Measurements from ENCODE around the gene HERPUD2. TPM values are rescaled to one million over a fixed set of nuclear protein-coding genes. Genes with fewer than 3 reads are reported as not detected.
"Not testable (repeated sequence)": the region's sequence is repeated elsewhere in the genome, so short reads cannot be mapped to it uniquely, and the experiment has no call there.

HERPUD2 gene
- total and polyA plus RNA-seq, 2 donors (not counting 1 experiment from before 2014, with no cell fraction given): 58.8 to 62.2 TPM

- intact Hi-C loops (cut with micrococcal nuclease): loop anchor here (10.0 kb wide), 1 partner anchor 673 kb away; a partner anchor contains a TSS
- Histone ChIP-seq H3K27me3 (replicated peaks in 1 of 4; ENCODE audit: control extremely low read depth in 1 of 4, control insufficient read depth in 3 of 4, insufficient read depth in 4 of 4, low read length in 3 of 4) (no peaks in the 10 kb centered on the region), H3K9me3 (ENCODE audit: control extremely low read depth in 1 of 3, control insufficient read depth in 2 of 3, insufficient read depth in 1 of 3, low read length in 2 of 3) (no peaks in the 10 kb centered on the region), H3K79me2 (ENCODE audit: control insufficient read depth, insufficient read depth, low read length) (peaks cover 90% of the 10 kb centered on the region), H3K4me1 (ENCODE audit: control insufficient read depth in 2 of 2, insufficient read depth in 2 of 2, low read length in 2 of 2) (peaks cover 43 to 60% of the 10 kb centered on the region in 2 donors), H4K20me1 (ENCODE audit: control insufficient read depth, insufficient read depth, low read length, poor library complexity, severe bottlenecking) (peaks cover 48% of the 10 kb centered on the region), H3K36me3 (replicated peaks in 1 of 2; ENCODE audit: control extremely low read depth in 1 of 2, control insufficient read depth in 1 of 2, extremely low read depth in 1 of 2, insufficient read depth in 2 of 2, low read length in 1 of 2) (peaks cover 0 to 5% of the 10 kb centered on the region in 2 experiments), H2AFZ (ENCODE audit: insufficient read depth, low read depth, low read length, poor library complexity, severe bottlenecking) (no peak overlapping the region), H3K27ac (ENCODE audit: low read length in 2 of 2) (peak overlapping the region in 1 of 2 donors; percentile 34), H3K4me3 (ENCODE audit: control extremely low read depth in 1 of 5, extremely low read depth in 1 of 5, insufficient read depth in 1 of 5, low read depth in 2 of 5, low read length in 4 of 5) (peak overlapping the region; percentile 5 to 79 (median 24)), H3K9ac (ENCODE audit: low read length) (peak overlapping the region; percentile 43), H3K4me2 (replicated peaks; ENCODE audit: low read depth, low read length, poor library complexity, severe bottlenecking) (peak overlapping the region; percentile 85)
- Mint-ChIP-seq H3K27me3 (no peaks in the 10 kb centered on the region), H3K9me3 (ENCODE audit: insufficient read depth) (no peaks in the 10 kb centered on the region), H3K27ac (peak overlapping the region; percentile 34), H3K4me3 (peak overlapping the region; percentile 98), H3K4me1 (peaks cover 84% of the 10 kb centered on the region)
- ATAC-seq (ENCODE audit: low read depth) (no peak), DNase-seq (peak; percentile 18)
- whole genome bisulfite sequencing (ENCODE audit: insufficient coverage): 60% methylated on average over 1 of the region's 6 CpGs
- TF ChIP-seq CTCF (IDR thresholded peaks at IDR 0.05) (no peak), EZH2 (IDR thresholded peaks at IDR 0.05; ENCODE audit: borderline replicate concordance, insufficient read depth, low read depth, low read length, poor library complexity, severe bottlenecking) (no peak)
- ChIA-PET CTCF (no interaction called here), POLR2A (interaction anchor here (0.6 to 1.2 kb wide), 3 partner anchors 34 to 166 kb away, joined by 3 read pairs; no protein-coding TSS in a partner anchor)
Measured at GRCh38 chr7:35691827-35692307, 3.1 kb downstream of the HERPUD2 start.

- ATAC-seq (ENCODE audit: low read depth): no peak
- POLR2A ChIA-PET: interaction anchor here (0.6 to 1.2 kb wide), 2 partner anchors 34 to 167 kb away, joined by 3 read pairs; no protein-coding TSS in a partner anchor
- Histone ChIP-seq H3K9ac (ENCODE audit: low read length) (peak overlapping the region; percentile 43), H3K9me3 (ENCODE audit: control extremely low read depth in 1 of 3, control insufficient read depth in 2 of 3, insufficient read depth in 1 of 3, low read length in 2 of 3) (no peaks in the 10 kb centered on the region), H3K27me3 (replicated peaks in 1 of 4; ENCODE audit: control extremely low read depth in 1 of 4, control insufficient read depth in 3 of 4, insufficient read depth in 4 of 4, low read length in 3 of 4) (no peaks in the 10 kb centered on the region), H3K4me2 (replicated peaks; ENCODE audit: low read depth, low read length, poor library complexity, severe bottlenecking) (peak overlapping the region; percentile 85), H3K27ac (ENCODE audit: low read length in 2 of 2) (no peak overlapping the region), H3K4me1 (ENCODE audit: control insufficient read depth in 2 of 2, insufficient read depth in 2 of 2, low read length in 2 of 2) (peaks cover 43 to 60% of the 10 kb centered on the region in 2 donors), H4K20me1 (ENCODE audit: control insufficient read depth, insufficient read depth, low read length, poor library complexity, severe bottlenecking) (peaks cover 48% of the 10 kb centered on the region), H2AFZ (ENCODE audit: insufficient read depth, low read depth, low read length, poor library complexity, severe bottlenecking) (no peak overlapping the region), H3K79me2 (ENCODE audit: control insufficient read depth, insufficient read depth, low read length) (peaks cover 93% of the 10 kb centered on the region), H3K4me3 (ENCODE audit: control extremely low read depth in 1 of 5, extremely low read depth in 1 of 5, insufficient read depth in 1 of 5, low read depth in 2 of 5, low read length in 4 of 5) (peak overlapping the region; percentile 5 to 79 (median 24)), H3K36me3 (replicated peaks in 1 of 2; ENCODE audit: control extremely low read depth in 1 of 2, control insufficient read depth in 1 of 2, extremely low read depth in 1 of 2, insufficient read depth in 2 of 2, low read length in 1 of 2) (peaks cover 0 to 5% of the 10 kb centered on the region in 2 experiments)
- intact Hi-C loops (cut with micrococcal nuclease): loop anchor here (10.0 kb wide), 1 partner anchor 673 kb away; a partner anchor contains a TSS
- no peaks in the 10 kb centered on the region for H3K9me3 Mint-ChIP-seq (ENCODE audit: insufficient read depth)
- no peaks in the 10 kb centered on the region for H3K27me3 Mint-ChIP-seq
- CTCF ChIA-PET: interaction anchor here (0.8 kb wide), 1 partner anchor 18 kb away, joined by 4 read pairs; no protein-coding TSS in a partner anchor
- peak overlapping the region; percentile 11 for H3K27ac Mint-ChIP-seq
- WGBS (ENCODE audit: insufficient coverage): no CpG with 5 or more reads among the region's 1 CpG
- H3K4me1 Mint-ChIP-seq: peaks cover 81% of the 10 kb centered on the region
- TF ChIP-seq CTCF (IDR thresholded peaks at IDR 0.05) (no peak), EZH2 (IDR thresholded peaks at IDR 0.05; ENCODE audit: borderline replicate concordance, insufficient read depth, low read depth, low read length, poor library complexity, severe bottlenecking) (no peak)
- no peak for DNase-seq
- H3K4me3 Mint-ChIP-seq: peak overlapping the region; percentile 98
Measured at GRCh38 chr7:35691366-35691765, 3.6 kb downstream of the HERPUD2 start.

- not testable (repeated sequence) for H3K36me3 ChIP-seq (replicated peaks in 1 of 2; ENCODE audit: control extremely low read depth in 1 of 2, control insufficient read depth in 1 of 2, extremely low read depth in 1 of 2, insufficient read depth in 2 of 2, low read length in 1 of 2); H3K9me3 ChIP-seq (ENCODE audit: control extremely low read depth in 1 of 3, control insufficient read depth in 2 of 3, insufficient read depth in 1 of 3, low read length in 2 of 3); H3K27me3 ChIP-seq (replicated peaks in 1 of 4; ENCODE audit: control extremely low read depth in 1 of 4, control insufficient read depth in 3 of 4, insufficient read depth in 4 of 4, low read length in 3 of 4); H2AFZ ChIP-seq (ENCODE audit: insufficient read depth, low read depth, low read length, poor library complexity, severe bottlenecking); ATAC-seq (ENCODE audit: low read depth); H3K9me3 Mint-ChIP-seq (ENCODE audit: insufficient read depth); H3K27me3 Mint-ChIP-seq
- peak overlapping the region; percentile 28 for H3K9ac ChIP-seq (ENCODE audit: low read length)
- peak overlapping the region in 1 of 2 donors; percentile 38 for H3K27ac ChIP-seq (ENCODE audit: low read length in 2 of 2)
- H3K4me3 Mint-ChIP-seq: peak overlapping the region; percentile 98
- H3K79me2 ChIP-seq (ENCODE audit: control insufficient read depth, insufficient read depth, low read length): peaks cover 94% of the 10 kb centered on the region
- peak; percentile 25 for DNase-seq
- intact Hi-C loops (cut with micrococcal nuclease): loop anchor here (10.0 kb wide), 1 partner anchor 674 kb away; a partner anchor contains a TSS
- H4K20me1 ChIP-seq (ENCODE audit: control insufficient read depth, insufficient read depth, low read length, poor library complexity, severe bottlenecking): peaks cover 48% of the 10 kb centered on the region
- H3K4me3 ChIP-seq (ENCODE audit: control extremely low read depth in 1 of 5, extremely low read depth in 1 of 5, insufficient read depth in 1 of 5, low read depth in 2 of 5, low read length in 4 of 5): peak overlapping the region in 2 of 5 experiments; percentile 26 to 79
- H3K4me2 ChIP-seq (replicated peaks; ENCODE audit: low read depth, low read length, poor library complexity, severe bottlenecking): peak overlapping the region; percentile 85
- ChIA-PET CTCF (interaction anchor here (0.8 kb wide), 1 partner anchor 19 kb away, joined by 4 read pairs; no protein-coding TSS in a partner anchor), POLR2A (interaction anchor here (0.7 kb wide), 1 partner anchor 183 kb away, joined by 3 read pairs; no protein-coding TSS in a partner anchor)
- peak overlapping the region; percentile 23 for H3K27ac Mint-ChIP-seq
- peaks cover 77% of the 10 kb centered on the region for H3K4me1 Mint-ChIP-seq
- H3K4me1 ChIP-seq (ENCODE audit: control insufficient read depth in 2 of 2, insufficient read depth in 2 of 2, low read length in 2 of 2): peaks cover 36 to 55% of the 10 kb centered on the region in 2 donors
- WGBS (ENCODE audit: insufficient coverage): 69% methylated on average over 4 of the region's 10 CpGs
Measured at GRCh38 chr7:35690614-35691013, 4.3 kb downstream of the HERPUD2 start.
